Endometrial microvascular endothelial cells (primary cell): ENCODE results near the gene PIK3R5. TPM values are rescaled to one million over a fixed set of nuclear protein-coding genes. Genes with fewer than 3 reads are reported as not detected.

ENCODE experiments used
- in situ Hi-C: cut with HindIII; loops from 2 replicates; pipeline ENCODE4 v1.10.0; 2017; ENCODE audit warnings: low sequenced_read_pairs, low pct_unique_long_range_greater_than_20kb; ENCODE audit errors: inconsistent ontology term
- total RNA-seq: library from RNA; depleted of rRNA; stranded (reverse); fragments of >200 nt; gene quantifications from one replicate; pipeline ENCODE4 v1.2.3, GENCODE V29; 2015; ENCODE audit errors: inconsistent ontology term

PIK3R5 gene
- total RNA-seq, 1 donor from 2014 or later, result not detected

DNA sequence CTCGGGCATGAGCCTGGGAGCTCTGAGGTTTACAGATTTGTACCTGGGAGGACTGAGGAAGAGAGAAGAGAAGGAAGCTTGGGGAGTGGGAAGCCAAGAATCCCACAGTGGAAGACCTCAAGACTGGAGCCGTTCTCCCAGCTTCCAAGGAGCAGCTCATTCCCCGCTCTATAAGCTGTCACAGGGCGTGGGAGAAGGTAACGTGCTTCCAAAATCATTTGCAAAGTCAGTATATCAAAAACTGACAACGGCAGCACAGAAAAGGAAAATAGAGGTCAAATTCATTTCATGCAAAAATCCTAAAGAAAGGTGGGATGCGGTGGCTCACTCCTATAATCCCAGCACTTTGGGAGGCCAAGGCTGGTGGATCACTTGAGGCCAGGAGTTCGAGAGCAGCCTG, 7.8 kb downstream of the PIK3R5 start:
- in situ Hi-C loops, result no loop called here

DNA sequence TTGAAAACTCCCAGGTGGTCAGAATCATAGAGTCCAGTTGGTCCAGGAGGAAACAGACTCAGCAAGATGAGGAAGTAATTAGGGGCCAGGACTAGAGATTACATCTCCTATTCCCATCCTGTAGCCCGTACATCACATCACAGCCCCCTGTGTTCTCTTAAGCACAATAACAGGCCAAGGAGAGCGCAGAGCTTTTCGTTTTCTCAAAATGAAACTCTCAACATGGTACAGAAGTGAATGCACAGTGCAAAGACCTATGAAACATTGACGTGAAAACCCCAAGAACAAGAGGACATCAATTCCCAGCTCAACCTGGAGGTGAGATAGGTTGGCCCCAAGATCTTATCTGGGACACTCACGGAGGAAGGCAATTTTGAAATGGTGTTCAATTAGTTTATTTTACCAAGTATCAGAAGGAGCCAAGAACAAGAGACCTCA, 9.0 kb downstream of the PIK3R5 start:
- in situ Hi-C loops, result no loop called here

DNA sequence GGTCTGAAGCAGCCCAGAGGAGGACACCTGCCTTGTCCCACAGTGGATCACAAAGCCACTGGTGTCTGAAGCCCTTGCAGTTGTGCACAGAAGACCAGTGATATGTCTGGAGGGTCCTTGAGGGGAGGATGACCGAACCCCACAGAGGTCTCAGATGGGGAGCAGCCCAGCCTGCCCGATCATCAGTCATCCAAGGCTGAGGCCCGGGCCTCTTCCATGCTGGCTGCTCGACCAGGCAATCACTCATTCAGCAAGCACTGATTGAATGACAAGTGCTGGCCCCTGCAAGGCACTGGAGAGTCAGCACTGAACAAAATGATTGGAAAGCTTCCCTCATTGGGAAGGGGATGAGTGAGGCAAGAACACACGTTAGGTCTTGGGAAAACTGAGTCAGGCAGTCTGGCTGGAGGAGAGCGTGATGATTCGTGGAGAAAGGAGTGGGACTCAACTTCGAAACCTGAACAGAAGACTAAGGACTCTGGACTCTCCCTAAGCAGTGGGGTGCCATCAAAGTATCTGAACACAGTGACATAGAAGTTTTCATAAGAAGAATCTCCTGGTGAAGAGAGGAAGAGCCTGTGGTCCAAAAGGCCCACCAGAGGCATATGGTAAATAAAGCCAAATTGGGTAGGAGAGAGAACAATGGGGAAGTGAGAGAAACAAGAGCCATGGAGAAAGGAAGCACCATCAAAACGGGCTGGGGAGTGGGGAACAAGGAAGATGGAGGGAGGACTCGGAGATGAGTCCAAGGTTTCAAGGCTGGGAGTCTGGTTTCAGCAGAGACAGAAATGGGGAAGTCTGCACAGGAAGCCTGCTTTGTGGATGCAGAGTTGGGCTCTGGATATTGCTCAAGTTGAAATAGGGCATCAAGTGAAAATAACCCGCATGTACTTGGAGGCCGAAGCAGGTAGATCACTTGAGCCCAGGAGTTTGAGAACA, 10.2 kb downstream of the PIK3R5 start:
- in situ Hi-C loops, result no loop called here

DNA sequence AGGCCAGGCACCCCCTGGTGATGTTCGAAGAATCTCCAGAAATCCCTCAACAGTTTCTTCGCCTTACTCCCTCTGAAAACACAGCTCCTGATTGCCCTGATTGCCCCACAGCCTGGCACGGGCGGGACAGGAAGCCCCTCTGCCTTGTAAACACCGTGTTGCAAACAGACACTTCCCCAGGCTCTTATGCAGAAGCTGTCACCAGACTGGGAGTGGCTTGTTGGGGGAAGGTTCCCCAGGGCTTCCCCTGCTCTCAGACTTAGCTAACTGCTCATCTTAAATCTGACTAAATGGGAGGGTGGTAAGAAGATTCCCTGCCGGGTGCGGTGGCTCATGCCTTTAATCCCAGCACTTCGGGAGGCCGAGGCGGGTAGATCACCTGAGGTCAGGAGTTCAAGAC, 11.2 kb downstream of the PIK3R5 start:
- in situ Hi-C loops, result no loop called here

DNA sequence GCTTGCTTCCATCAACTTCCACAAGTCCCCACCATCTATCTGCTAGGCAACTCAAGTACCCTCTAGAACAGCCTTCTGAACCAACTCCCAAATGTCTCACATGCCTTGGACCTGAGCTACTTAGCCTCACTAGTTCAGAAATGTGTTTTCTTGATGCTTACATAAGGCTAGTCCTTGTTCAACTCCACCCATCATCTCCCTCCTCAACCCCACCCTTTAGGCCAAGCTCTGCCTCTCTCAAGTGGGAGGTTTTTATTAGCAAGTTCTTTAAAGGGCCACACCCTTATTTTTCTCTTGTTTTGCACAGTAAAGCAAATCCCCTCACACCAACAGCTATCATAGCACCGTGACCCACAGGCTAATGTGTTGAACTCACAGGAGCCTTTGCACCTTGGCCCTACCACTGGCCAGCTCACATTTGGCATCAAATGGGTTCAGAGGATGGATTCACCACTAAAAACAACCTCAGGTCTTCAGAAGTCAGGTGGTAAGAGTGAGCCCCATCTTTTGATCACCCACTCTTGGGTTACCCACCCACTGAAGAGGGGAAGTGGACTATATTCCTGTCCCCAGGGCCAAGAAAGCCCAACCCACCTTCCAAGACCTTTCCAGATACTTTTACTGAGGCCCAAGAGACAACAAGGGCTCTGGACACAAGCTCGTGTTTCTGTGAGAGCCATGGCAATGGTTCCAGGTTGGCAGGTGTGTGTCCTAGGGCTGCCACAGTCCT, 12.2 kb downstream of the PIK3R5 start:
- in situ Hi-C loops, result no loop called here

DNA sequence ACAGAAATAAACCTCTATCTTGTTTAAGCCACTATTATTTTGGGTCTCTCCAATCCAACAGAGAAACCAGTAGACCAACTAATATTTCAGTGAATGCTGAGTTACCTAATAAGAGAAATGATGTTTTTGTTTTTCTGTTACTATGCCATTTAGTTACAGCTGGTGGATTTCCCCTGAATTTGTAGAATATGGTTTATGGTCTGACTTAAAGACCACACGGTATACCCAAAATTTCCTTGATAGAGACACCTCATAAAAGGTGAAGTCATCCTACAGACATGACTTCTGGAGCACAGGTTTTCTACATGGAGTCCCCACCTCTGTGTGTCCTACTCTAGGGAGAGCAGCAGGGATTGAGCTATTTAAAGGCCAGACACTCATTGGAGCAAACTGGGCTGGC, 13.3 kb downstream of the PIK3R5 start:
- in situ Hi-C loops, result no loop called here

DNA sequence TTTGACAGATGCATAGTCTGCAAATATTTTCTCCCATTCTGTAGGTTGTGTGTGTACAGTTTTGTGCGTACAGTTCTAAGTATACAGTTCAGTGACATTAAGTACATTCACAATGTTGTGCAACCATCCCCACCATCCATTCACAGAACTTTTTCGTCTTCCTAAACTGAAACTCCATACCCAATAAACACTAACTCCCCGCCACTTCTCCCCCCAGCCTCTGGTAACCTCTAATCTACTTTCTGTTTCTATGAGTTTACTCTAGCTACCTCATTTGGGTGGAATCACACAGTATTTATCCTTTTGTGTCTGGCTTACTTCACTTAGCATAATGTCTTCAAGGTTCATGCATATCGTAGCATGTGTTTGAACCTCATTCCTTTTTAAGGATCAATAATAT, 14.3 kb downstream of the PIK3R5 start:
- in situ Hi-C loops, result no loop called here

DNA sequence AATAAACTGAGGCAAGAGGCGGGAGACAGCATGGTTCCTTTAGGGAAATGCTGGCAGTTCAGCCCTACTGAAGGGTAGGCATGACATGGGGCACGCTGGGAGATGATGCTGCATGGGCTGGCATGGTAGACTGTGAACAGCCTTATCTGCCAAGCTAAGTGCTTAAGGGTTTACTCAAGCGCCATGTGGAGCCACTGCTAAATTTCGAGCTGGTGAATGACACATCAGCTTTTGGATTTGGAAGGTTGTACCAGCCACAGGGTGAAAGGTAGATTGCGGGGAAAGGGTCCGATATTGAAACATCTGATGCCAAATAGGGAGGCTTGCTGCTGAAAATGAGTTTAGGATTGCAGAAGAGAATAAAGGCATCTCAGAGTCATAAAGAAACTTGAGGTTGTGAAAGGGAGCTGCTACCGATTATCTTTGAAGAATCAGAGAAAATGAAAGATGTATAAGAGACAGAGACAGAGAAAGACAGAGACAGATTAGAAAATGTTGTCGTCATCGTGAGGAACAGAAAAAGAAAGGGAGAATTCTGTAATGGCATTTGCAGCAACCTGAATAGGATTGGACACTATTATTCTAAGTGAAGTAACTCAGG, 16.3 kb downstream of the PIK3R5 start:
- in situ Hi-C loops, result no loop called here

DNA sequence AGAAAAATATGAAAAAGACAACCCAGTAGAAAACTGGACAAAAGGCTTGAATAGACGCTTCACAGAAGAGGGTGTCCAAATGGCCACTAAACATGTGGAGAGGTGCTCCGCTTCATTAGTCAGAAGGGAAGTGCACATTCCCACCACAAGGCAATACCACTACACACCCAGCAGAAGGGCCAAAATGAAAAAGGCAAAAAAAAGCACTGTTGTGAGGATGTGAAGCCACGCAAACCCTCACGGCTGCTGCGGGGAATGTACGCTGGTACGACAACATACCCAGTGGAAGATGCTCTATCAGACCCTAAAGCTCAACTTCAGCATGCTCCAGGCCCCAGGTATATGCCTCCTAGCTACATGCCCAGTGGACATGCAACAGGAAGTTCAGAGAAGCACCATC, 17.0 kb downstream of the PIK3R5 start:
- in situ Hi-C loops, result no loop called here

DNA sequence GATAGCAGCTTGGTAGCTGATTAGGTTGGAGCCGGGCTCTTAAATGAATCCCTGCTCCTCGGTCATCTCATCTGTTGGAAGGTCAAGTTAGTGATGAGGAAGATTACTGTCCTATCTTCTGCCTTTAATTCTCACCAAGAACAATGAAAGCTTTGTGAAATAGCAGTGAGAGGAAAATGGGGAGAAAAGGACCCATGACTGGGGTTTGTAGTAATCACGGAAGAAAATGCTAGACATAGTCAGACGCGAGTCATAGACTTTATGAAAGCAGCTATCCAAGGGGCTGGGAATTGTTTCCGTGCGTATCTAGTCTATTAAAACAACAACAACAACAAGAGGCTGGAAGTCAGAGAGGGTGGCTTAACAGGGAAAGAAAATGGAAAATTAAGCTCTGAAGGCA, 18.3 kb downstream of the PIK3R5 start:
- in situ Hi-C loops, result no loop called here

DNA sequence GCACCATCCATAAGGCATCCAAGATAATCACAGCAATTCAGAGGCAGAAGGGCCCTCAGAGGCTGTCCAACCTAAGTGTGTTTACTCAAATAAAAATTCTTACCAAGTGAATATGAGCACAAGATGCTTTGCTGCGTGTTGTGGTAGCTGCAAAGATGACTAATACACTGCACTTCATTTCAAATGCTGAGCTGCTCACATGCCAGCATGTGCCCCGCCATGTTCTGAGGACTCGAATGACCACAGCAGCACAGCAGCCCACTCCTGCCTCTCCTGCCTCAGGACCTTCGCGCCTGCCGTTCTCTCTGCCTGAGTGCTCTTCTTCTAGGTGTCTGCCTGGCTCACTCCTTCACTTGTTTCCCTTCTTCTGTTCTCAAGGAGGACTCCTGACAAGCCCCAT, 19.0 kb downstream of the PIK3R5 start:
- in situ Hi-C loops, result no loop called here

DNA sequence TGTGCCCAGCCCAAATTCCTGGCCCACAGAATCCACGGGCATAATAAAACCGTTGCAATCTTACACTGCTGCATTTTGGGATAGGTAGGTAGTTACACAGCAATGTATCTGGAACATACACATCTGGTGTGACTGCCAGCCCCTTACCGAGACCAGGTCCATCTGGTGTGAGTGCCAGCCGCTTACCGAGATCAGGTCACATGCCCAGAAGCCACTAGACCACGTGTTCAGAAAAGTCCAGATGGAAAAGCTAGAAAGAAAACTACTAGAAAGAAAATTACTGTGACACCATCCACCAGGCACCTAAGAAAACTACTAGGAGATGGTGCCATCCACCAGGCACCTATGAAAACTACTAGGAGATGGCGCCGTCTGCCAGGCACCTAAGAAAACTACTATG, 19.4 kb downstream of the PIK3R5 start:
- in situ Hi-C loops, result no loop called here

DNA sequence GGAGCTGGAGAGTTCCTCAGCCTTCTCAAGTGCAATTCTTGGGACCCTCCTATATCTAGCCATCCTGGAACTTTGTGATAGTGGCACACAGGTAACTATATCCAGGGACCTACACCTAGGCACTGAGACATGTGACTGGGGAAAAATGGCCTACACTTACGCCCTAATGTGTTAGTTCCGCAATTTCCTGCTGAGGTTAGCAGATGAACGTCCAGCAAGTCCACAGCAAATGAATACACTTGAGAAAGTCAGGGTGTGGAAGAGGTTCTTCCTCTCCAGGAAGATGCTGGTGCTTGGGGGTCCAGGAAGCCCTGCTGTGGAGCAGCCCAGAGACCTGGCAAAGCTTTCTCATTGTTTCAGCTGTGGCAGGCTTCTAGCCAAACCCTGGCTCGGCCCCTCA, 20.8 kb downstream of the PIK3R5 start:
- in situ Hi-C loops, result no loop called here

DNA sequence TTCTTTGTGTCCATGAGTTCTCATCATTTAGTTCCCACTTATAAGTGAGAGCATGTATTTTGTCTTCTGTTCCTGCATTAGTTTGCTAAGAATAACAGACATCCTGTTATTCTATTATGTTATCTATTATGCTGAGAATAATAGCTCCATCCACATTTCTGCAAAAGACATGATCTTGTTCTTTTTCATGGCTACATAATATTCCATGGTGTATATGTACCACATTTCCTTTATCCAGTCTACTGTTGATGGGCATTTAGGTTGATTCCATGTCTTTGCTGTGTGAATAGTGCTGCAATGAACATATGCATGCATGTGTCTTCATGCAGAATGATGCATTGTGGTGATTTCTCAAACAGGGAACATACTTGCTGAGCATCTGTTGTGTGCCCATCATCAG, 21.4 kb downstream of the PIK3R5 start:
- in situ Hi-C loops, result no loop called here

DNA sequence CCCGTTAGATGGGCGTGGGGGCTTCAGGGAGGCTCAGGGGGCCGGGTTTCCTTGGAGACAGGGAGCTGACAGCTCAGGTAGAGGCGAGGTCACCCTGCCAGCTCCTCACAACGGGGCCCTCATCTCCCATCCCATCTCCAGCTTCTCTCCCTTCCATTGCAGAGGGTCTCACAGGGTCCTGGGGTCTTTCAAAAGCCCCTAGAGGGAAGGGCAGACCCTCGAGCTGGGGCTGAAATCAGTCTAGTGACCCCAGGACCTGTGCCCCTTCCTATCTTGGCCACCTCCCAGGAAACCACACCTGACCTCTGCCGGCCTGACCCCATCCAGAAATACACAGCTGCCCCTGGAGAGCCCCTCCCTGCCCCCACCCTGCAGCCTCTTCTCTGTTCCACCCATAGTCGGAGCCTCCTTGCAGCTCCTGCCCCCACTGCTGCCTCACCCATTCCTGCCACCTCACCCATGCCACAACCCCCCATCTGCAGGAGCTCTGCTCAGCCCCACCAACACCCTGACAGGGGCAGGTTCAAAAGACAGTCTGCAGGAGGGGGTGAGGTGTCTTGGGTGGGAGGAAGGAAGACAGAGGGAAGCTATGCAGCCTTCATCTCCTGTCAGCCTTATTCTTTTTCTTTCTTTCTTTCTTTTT, 23.4 kb downstream of the PIK3R5 start:
- in situ Hi-C loops, result no loop called here

DNA sequence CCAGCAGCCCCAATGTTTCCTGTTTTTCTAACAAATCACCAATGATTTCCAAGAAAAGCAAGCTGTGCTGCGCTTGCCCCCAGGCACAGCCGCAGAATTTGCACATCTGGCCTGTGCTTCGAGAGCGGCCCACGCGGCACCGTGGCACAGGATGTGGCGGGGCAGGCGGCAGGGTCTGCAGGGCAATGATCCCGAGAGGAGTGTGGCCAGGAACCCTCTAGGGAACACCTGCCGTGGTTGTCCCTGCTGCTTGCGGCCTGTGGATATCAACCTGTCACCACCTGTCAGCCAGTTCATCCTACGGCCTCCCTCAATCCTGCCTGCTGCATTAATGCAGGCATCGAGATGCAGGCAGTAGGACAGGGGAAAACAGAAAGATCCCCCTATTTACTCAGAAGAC, 24.0 kb downstream of the PIK3R5 start:
- in situ Hi-C loops, result no loop called here

DNA sequence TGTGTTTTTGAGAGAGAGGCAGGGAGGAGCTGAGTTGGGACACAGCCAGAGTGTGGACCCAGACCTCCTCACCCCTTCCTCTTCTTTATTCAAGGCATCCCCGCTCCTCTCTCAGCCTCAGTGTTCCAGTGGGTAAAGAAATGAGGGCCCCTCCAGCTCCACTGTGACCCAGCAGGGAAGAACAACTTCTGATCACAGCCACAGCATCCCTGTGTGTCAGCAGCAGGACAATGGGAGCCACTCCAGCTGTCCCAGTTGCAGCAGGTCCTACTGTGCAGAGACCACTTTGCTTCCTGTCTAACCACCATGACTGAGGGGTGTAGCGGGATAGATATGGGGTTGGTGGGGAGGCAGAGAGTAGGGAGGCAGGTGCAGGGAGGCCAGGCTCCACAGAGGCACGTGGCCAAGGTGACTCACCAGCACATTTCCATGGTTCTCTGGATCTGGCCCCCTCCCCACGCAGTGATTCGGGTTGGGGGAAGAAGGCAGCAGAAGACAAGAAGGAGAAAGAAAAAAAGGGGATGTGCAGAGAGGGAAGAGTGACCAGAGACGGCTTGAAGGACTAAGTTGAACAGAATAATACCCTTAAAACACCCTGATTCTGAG, 24.5 kb downstream of the PIK3R5 start:
- in situ Hi-C loops, result no loop called here

DNA sequence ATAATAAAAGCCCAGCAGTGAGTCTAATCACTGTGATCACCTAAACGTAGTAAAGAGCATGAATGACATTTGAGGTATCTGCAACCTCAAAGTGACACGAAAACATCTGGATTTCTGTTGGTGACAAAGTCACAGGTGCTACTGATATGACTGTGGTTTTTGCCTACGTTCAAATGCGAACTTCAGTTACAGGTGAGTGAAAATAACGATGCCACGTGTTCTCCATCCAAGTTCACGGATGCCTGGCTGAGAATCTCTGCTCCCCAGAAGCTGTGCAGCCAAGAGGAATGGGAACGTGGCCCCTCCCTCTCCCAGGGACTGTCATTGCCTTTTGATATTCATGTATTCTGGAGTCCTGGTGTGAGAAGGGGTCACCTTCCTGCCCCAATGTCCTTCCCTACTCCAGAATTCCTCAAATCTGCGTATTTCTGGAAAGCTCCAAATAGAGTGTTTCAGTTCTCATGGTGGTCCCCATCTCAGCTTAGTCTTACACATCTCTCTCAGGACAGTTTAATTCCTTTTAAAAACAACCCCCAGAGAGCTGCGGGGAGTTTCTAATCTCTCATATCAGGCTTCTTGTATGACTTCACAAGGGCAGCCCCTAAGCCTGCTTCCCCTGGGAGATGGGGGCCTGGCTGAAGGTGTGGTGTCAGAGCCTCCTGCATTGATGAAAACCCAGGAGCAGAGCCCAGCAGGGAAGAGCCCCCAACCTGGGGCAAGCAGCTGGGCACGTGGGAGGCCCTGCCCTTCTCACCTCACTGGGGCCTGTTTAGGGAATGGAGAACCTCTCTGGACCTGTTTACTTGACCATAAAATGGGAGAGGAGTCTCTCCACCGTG, 25.8 kb downstream of the PIK3R5 start:
- in situ Hi-C loops, result no loop called here
